ENCODE measurements around the gene FHOD1.

- no peak for TF ChIP-seq CTCF (conservative IDR thresholded peaks at IDR 0.05; ENCODE audit: low read length)
- TF ChIP-seq EZH2phosphoT487 (IDR thresholded peaks at IDR 0.05; ENCODE audit: borderline replicate concordance, low read depth, low read length) = no peak
Measured at GRCh38 chr16:67294938-67295361, 47.7 kb upstream of the FHOD1 start.

Data from OCI-LY7 (cell line).